H9 (cell line): ENCODE data around the gene ANO2. TPM values are rescaled to one million over a fixed set of nuclear protein-coding genes. Genes with fewer than 3 reads are reported as not detected.

ENCODE experiments used
- DNase-seq: peaks from one replicate; pipeline ENCODE4 v3.0.0-alpha.2; 2017
- H2AFZ ChIP-seq: one replicate; pipeline ENCODE4 v1.6.1; 2013; ENCODE audit warnings: mild to moderate bottlenecking, low read length, control low read depth, moderate library complexity
- H2AK5ac ChIP-seq: 2 replicates; pipeline ENCODE4 v1.6.1; 2013; ENCODE audit warnings: low read length, control low read depth, mixed read lengths; ENCODE audit not compliant: insufficient read length
- H2BK120ac ChIP-seq: one replicate; pipeline ENCODE4 v1.6.1; 2013; ENCODE audit warnings: low read depth, mild to moderate bottlenecking, low read length, control low read depth, inconsistent platforms; ENCODE audit not compliant: poor library complexity, severe bottlenecking
- H2BK12ac ChIP-seq: 2 replicates; pipeline ENCODE4 v1.6.1; 2013; ENCODE audit warnings: low read length, control low read depth, mixed read lengths, low read depth; ENCODE audit not compliant: insufficient read length
- H2BK15ac ChIP-seq: 2 replicates; pipeline ENCODE4 v1.6.1; 2013; ENCODE audit warnings: low read depth, low read length, control low read depth
- H2BK20ac ChIP-seq: one replicate; pipeline ENCODE4 v1.6.1; 2013; ENCODE audit warnings: low read depth, mild to moderate bottlenecking, low read length, control low read depth, inconsistent platforms; ENCODE audit not compliant: poor library complexity, severe bottlenecking
- H2BK5ac ChIP-seq: 2 replicates; pipeline ENCODE4 v1.6.1; 2013; ENCODE audit warnings: low read length, control low read depth, mixed read lengths; ENCODE audit not compliant: insufficient read length
- H3K14ac ChIP-seq: 2 replicates; pipeline ENCODE4 v1.6.1; 2013; ENCODE audit warnings: low read length, control low read depth; ENCODE audit not compliant: insufficient read depth
- H3K18ac ChIP-seq: 2 replicates; pipeline ENCODE4 v1.6.1; 2013; ENCODE audit warnings: low read depth, mild to moderate bottlenecking, mixed read lengths, low read length, control low read depth; ENCODE audit not compliant: insufficient read length
- H3K23ac ChIP-seq: 2 replicates; pipeline ENCODE4 v1.6.1; 2013; ENCODE audit warnings: low read length, control low read depth, mixed read lengths, low read depth; ENCODE audit not compliant: insufficient read length
- H3K23me2 ChIP-seq: 2 replicates; pipeline ENCODE4 v1.6.1; 2013; ENCODE audit warnings: low read depth, mild to moderate bottlenecking, mixed read lengths, low read length, control low read depth; ENCODE audit not compliant: insufficient read length, poor library complexity, severe bottlenecking
- H3K27ac ChIP-seq: 2 replicates; pipeline ENCODE4 v1.5.1; 2013; ENCODE audit warnings: low read length, control low read depth, mixed read lengths, low read depth; ENCODE audit not compliant: insufficient read length
- H3K27me3 ChIP-seq: 2 replicates; pipeline ENCODE4 v1.6.1; 2013; ENCODE audit warnings: low read length, control low read depth, inconsistent platforms; ENCODE audit not compliant: insufficient read depth
- H3K4ac ChIP-seq: 2 replicates; pipeline ENCODE4 v1.6.1; 2013; ENCODE audit warnings: low read depth, mild to moderate bottlenecking, control low read depth, inconsistent platforms, low read length, moderate library complexity
- H3K4me1 ChIP-seq: 2 replicates; pipeline ENCODE4 v1.6.1; 2013; ENCODE audit warnings: low read length, control low read depth, inconsistent platforms; ENCODE audit not compliant: insufficient read depth
- H3K4me2 ChIP-seq: 2 replicates; pipeline ENCODE4 v1.6.1; 2013; ENCODE audit warnings: low read length, control low read depth, mixed read lengths; ENCODE audit not compliant: insufficient read length, insufficient read depth
- H3K56ac ChIP-seq: 2 replicates; pipeline ENCODE4 v1.6.1; 2013; ENCODE audit warnings: low read depth, mild to moderate bottlenecking, mixed read lengths, low read length, control low read depth; ENCODE audit not compliant: insufficient read length
- H3K79me1 ChIP-seq: 2 replicates; pipeline ENCODE4 v1.6.1; 2013; ENCODE audit warnings: low read depth, mild to moderate bottlenecking, moderate library complexity, low read length, control low read depth, inconsistent platforms; ENCODE audit not compliant: insufficient read depth, poor library complexity, severe bottlenecking
- H3K79me2 ChIP-seq: 2 replicates; pipeline ENCODE4 v1.6.1; 2013; ENCODE audit warnings: low read length, control low read depth, inconsistent platforms; ENCODE audit not compliant: insufficient read depth
- H3K9ac ChIP-seq: 2 replicates; pipeline ENCODE4 v1.6.1; 2013; ENCODE audit warnings: low read length, control low read depth, mixed read lengths; ENCODE audit not compliant: insufficient read length; ENCODE audit errors: extremely low read depth
- H3K9me3 ChIP-seq: one replicate; pipeline ENCODE4 v1.6.1; 2013; ENCODE audit warnings: low read depth, low read length, inconsistent platforms; ENCODE audit not compliant: control insufficient read depth
- H3T11ph ChIP-seq: one replicate; pipeline ENCODE4 v1.6.1; 2013; ENCODE audit warnings: mild to moderate bottlenecking, low read length, control low read depth, inconsistent platforms
- H4K20me1 ChIP-seq: one replicate; pipeline ENCODE4 v1.6.1; 2013; ENCODE audit not compliant: control insufficient read depth, insufficient read length, insufficient read depth
- H4K5ac ChIP-seq: 2 replicates; pipeline ENCODE4 v1.6.1; 2013; ENCODE audit warnings: low read depth, mild to moderate bottlenecking, mixed read lengths, low read length, control low read depth; ENCODE audit not compliant: insufficient read length
- H4K8ac ChIP-seq: replicated peaks from 2 replicates; pipeline ENCODE4 v1.6.1; 2013; ENCODE audit warnings: low read length, control low read depth, mixed read lengths, low read depth; ENCODE audit not compliant: insufficient read length
- H4K91ac ChIP-seq: 2 replicates; pipeline ENCODE4 v1.6.1; 2013; ENCODE audit warnings: low read depth, mild to moderate bottlenecking, moderate library complexity, mixed read lengths, low read length, control low read depth; ENCODE audit not compliant: insufficient read length
- H3K27ac Mint-ChIP-seq, 3 experiments: 2 replicates in 2 of 3; 3 replicates in 1 of 3; pipeline ENCODE4 v1.8.0; 2020 to 2021; ENCODE audit warnings: mixed read lengths in 3 of 3, mild to moderate bottlenecking in 1 of 3, moderate library complexity in 1 of 3
- H3K27me3 Mint-ChIP-seq: 2 replicates; pipeline ENCODE4 v1.8.0; 2021; ENCODE audit warnings: low read depth, mild to moderate bottlenecking, moderate library complexity, mixed read lengths
- H3K36me3 Mint-ChIP-seq, 3 experiments: 2 replicates in 2 of 3; 3 replicates in 1 of 3; pipeline ENCODE4 v1.8.0; 2020 to 2021; ENCODE audit warnings: low read depth in 3 of 3, mixed read lengths in 3 of 3; ENCODE audit not compliant: insufficient read depth in 1 of 3
- H3K4me1 Mint-ChIP-seq, 2 experiments: 2 replicates each; pipeline ENCODE4 v1.8.0; 2020; ENCODE audit warnings: mixed read lengths in 2 of 2
- H3K4me3 Mint-ChIP-seq, 2 experiments: 2 replicates in 1 of 2; 3 replicates in 1 of 2; pipeline ENCODE4 v1.8.0; 2020 to 2021; ENCODE audit warnings: mild to moderate bottlenecking in 2 of 2, mixed read lengths in 2 of 2, moderate library complexity in 1 of 2
- H3K9me3 Mint-ChIP-seq, 2 experiments: 2 replicates in 1 of 2; 3 replicates in 1 of 2; pipeline ENCODE4 v1.8.0; 2020; ENCODE audit warnings: mild to moderate bottlenecking in 2 of 2, mixed read lengths in 2 of 2, moderate library complexity in 1 of 2
- CTCF ChIP-seq: fragments of 200-600 bp; sonication (generic); conservative IDR thresholded peaks from 3 replicates; pipeline ENCODE4 v1.8.0; 2021; ENCODE audit warnings: antibody characterized with exemption, mild to moderate bottlenecking
- WGBS: extraction: QIAGEN DNeasy Blood & Tissue Kit; methylation state at CpG from one replicate; pipeline ENCODE4 v1.1.7; 2013; ENCODE audit warnings: missing lambda C conversion rate, low lambda C conversion rate, mixed read lengths; ENCODE audit not compliant: insufficient read length; ENCODE audit errors: extremely low coverage; 5-methylcytosine and 5-hydroxymethylcytosine counted together
- total RNA-seq: library from RNA; stranded (reverse); gene quantifications from 2 replicates; pipeline ENCODE4 v1.2.1, GENCODE V29; 2021

Gene ANO2
- total RNA-seq, 1 experiment from 2014 or later: 3.8 TPM

GRCh38 chr12:5736527-5736926 lies 208.5 kb downstream of the ANO2 start:
- no peak overlapping the region for H2BK12ac ChIP-seq
- no peak for TF ChIP-seq CTCF
- no peaks in the 10 kb centered on the region for H3K9me3 ChIP-seq
- no peaks in the 10 kb centered on the region for H3K79me2 ChIP-seq
- no peak overlapping the region for H2BK5ac ChIP-seq
- H3K18ac ChIP-seq: no peak overlapping the region
- no peaks in the 10 kb centered on the region for H3K27me3 ChIP-seq
- H3K23me2 ChIP-seq: no peaks in the 10 kb centered on the region
- H2BK120ac ChIP-seq: no peak overlapping the region
- no peak overlapping the region for H2BK15ac ChIP-seq
- H3K56ac ChIP-seq: no peak overlapping the region
- no peak overlapping the region for H4K8ac ChIP-seq
- peaks cover 0 to 5% of the 10 kb centered on the region in 2 experiments; a peak in 1 of 4 replicates for H3K4me1 Mint-ChIP-seq
- no peak overlapping the region; a peak in 1 of 7 replicates for H3K27ac Mint-ChIP-seq
- H3K14ac ChIP-seq: no peak overlapping the region
- H2AFZ ChIP-seq: no peak overlapping the region
- no peak overlapping the region for H3K4me2 ChIP-seq
- H3K4me3 Mint-ChIP-seq: no peak overlapping the region
- H4K5ac ChIP-seq: no peak overlapping the region
- H3K23ac ChIP-seq: no peak overlapping the region
- no peaks in the 10 kb centered on the region for H4K20me1 ChIP-seq
- no peak overlapping the region for H3K4ac ChIP-seq
- H4K91ac ChIP-seq: no peak overlapping the region
- peak; percentile 12 for DNase-seq
- H3K27ac ChIP-seq: no peak overlapping the region
- H3K9me3 Mint-ChIP-seq: no peaks in the 10 kb centered on the region
- no peak overlapping the region for H2BK20ac ChIP-seq
- H3K27me3 Mint-ChIP-seq: no peaks in the 10 kb centered on the region; the same call in none of the 2 replicates
- H3T11ph ChIP-seq: no peak overlapping the region
- H3K4me1 ChIP-seq: no peaks in the 10 kb centered on the region
- WGBS: no CpG with 5 or more reads among the region's 5 CpGs
- no peaks in the 10 kb centered on the region for H3K79me1 ChIP-seq
- H3K36me3 Mint-ChIP-seq: no peaks in the 10 kb centered on the region
- no peak overlapping the region for H3K9ac ChIP-seq
- no peak overlapping the region for H2AK5ac ChIP-seq
